K562 (cell line): Measurements from ENCODE around the gene SLC2A8. TPM values are rescaled to one million over a fixed set of nuclear protein-coding genes. Genes with fewer than 3 reads are reported as not detected.

ENCODE experiments used
- ATAC-seq: fragments of 200-7000 bp; cut with Tn5 transposase; 3 replicates; pipeline ENCODE4 v1.9.1; 2020; ENCODE audit warnings: moderate library complexity
- BruUV-seq: library from RNA; stranded (reverse); fragments of 400-500 nt; replicated peaks from 2 replicates; lab custom pipeline; 2021; lab: Mats Ljungman, UMichigan
- CTCF ChIA-PET: fragments of 300-600 bp; formaldehyde crosslinking; extraction: SDS; loops from one replicate; lab custom pipeline; 2021; ENCODE audit warnings: low intra/inter-chr PET ratio; lab: Yijun Ruan, JAX
- POLR2A ChIA-PET: fragments of 300-600, 350-650 bp; sonication (Branson Sonifier 250); formaldehyde crosslinking; extraction: SDS; loops from one replicate; lab custom pipeline; 2021; ENCODE audit warnings: antibody characterized with exemption, inconsistent platforms; lab: Yijun Ruan, JAX
- DNase-seq, 4 experiments: peaks; one replicate each; pipeline versions ENCODE4 v3.0.0 to v3.0.0-alpha.2; 2011 to 2018; ENCODE audit warnings: low spot score in 3 of 4, mixed read lengths in 3 of 4; ENCODE audit errors: extremely low read depth in 1 of 4
- FAIRE-seq: peaks from 2 replicates; lab custom pipeline; 2011; peaks lifted over from hg19 to GRCh38; lab: Jason Lieb, UNC
- H2AFZ ChIP-seq: 2 replicates; pipeline ENCODE4 v1.6.0; 2011; ENCODE audit warnings: low read depth, low read length, control low read depth, inconsistent platforms
- H3K27ac ChIP-seq: fragments of 200-600 bp; 3 replicates; pipeline ENCODE4 v1.8.0; 2011; ENCODE audit warnings: low read depth, mild to moderate bottlenecking, control low read depth, inconsistent platforms, low read length, moderate library complexity, mixed read lengths; ENCODE audit errors: extremely low read depth
- H3K27me3 ChIP-seq, 2 experiments: fragments of 300-600 bp in 1 of 2; 2 replicates in 1 of 2; 3 replicates in 1 of 2; pipeline versions ENCODE4 v1.6.0 to v1.8.0; 2011; ENCODE audit warnings: inconsistent platforms in 2 of 2, low read length in 2 of 2, mild to moderate bottlenecking in 1 of 2, mixed read lengths in 1 of 2, moderate library complexity in 1 of 2; ENCODE audit not compliant: control insufficient read depth in 2 of 2, insufficient read depth in 2 of 2
- H3K36me3 ChIP-seq: fragments of 300-600 bp; 3 replicates; pipeline ENCODE4 v1.8.0; 2011; ENCODE audit warnings: mild to moderate bottlenecking, low read length, inconsistent platforms; ENCODE audit not compliant: control insufficient read depth, insufficient read depth
- H3K4me1 ChIP-seq, 2 experiments: fragments of 200-600 bp in 1 of 2; replicated peaks in 1 of 2; 2 replicates in 1 of 2; 3 replicates in 1 of 2; pipeline versions ENCODE4 v1.5.1 to v1.8.0; 2011; ENCODE audit warnings: inconsistent platforms in 2 of 2, low read length in 2 of 2, mild to moderate bottlenecking in 1 of 2, mixed read lengths in 1 of 2, moderate library complexity in 1 of 2; ENCODE audit not compliant: control insufficient read depth in 2 of 2, insufficient read depth in 2 of 2
- H3K4me2 ChIP-seq: 2 replicates; pipeline ENCODE4 v1.6.1; 2011; ENCODE audit warnings: low read length, control low read depth, inconsistent platforms, mixed read lengths; ENCODE audit not compliant: insufficient read depth
- H3K4me3 ChIP-seq: fragments of 200-600 bp; sonication (generic), shearing (Covaris generic); 2 replicates; pipeline ENCODE4 v1.5.1; 2016; ENCODE audit warnings: control low read depth, inconsistent platforms
- H3K79me2 ChIP-seq: fragments of 200-600 bp; 3 replicates; pipeline ENCODE4 v1.8.0; 2011; ENCODE audit warnings: low read length, inconsistent platforms; ENCODE audit not compliant: control insufficient read depth, insufficient read depth
- H3K9ac ChIP-seq, 2 experiments: 2 replicates each; pipeline versions ENCODE4 v1.6.0 to v1.6.1; 2011; ENCODE audit warnings: low read depth in 2 of 2, low read length in 2 of 2, control low read depth in 1 of 2, inconsistent platforms in 1 of 2, mild to moderate bottlenecking in 1 of 2, mixed read lengths in 1 of 2; ENCODE audit not compliant: insufficient read depth in 1 of 2
- H3K9me1 ChIP-seq: one replicate; pipeline ENCODE4 v1.6.0; 2011; ENCODE audit warnings: inconsistent platforms, mild to moderate bottlenecking, low read length, moderate library complexity; ENCODE audit not compliant: control insufficient read depth, insufficient read depth
- H3K9me3 ChIP-seq: replicated peaks from 2 replicates; pipeline ENCODE4 v1.5.1; 2011; ENCODE audit warnings: low read depth, low read length, inconsistent platforms; ENCODE audit not compliant: control insufficient read depth, insufficient read depth
- H4K20me1 ChIP-seq: replicated peaks from 2 replicates; pipeline ENCODE4 v1.6.1; 2011; ENCODE audit warnings: low read length, inconsistent platforms, mixed read lengths; ENCODE audit not compliant: control insufficient read depth, insufficient read depth
- ATF1 ChIP-seq, 2 experiments: fragments of 450-650 bp in 1 of 2; IDR thresholded peaks; 2 replicates each; pipeline ENCODE4 v1.6.1; 2016; ENCODE audit warnings: missing compliant biosample characterization in 1 of 2, missing genetic modification characterization in 1 of 2
- BRCA1 ChIP-seq, 2 experiments: fragments of 450-650 bp in 1 of 2; sonication (generic) in 1 of 2; formaldehyde crosslinking in 1 of 2; IDR thresholded peaks; 2 replicates each; pipeline versions ENCODE4 v1.5.0 to v1.6.1; 2017 to 2020; ENCODE audit warnings: mild to moderate bottlenecking in 1 of 2, missing genetic modification reagents in 1 of 2
- BRF1 ChIP-seq: IDR thresholded peaks from 3 replicates; pipeline ENCODE4 v1.6.1; 2011; ENCODE audit warnings: borderline replicate concordance, mild to moderate bottlenecking; ENCODE audit not compliant: insufficient read length; ENCODE audit errors: extremely low read depth
- COPS2 ChIP-seq: fragments of 450-650 bp; conservative IDR thresholded peaks from 2 replicates; pipeline ENCODE4 v1.6.1; 2016; ENCODE audit warnings: mild to moderate bottlenecking, moderate library complexity
- DMBX1 ChIP-seq: fragments of 250-450 bp; sonication (Bioruptor Pico); IDR thresholded peaks from 2 replicates; pipeline ENCODE4 v1.8.0; 2022; ENCODE audit warnings: inconsistent platforms, mild to moderate bottlenecking, moderate library complexity, borderline replicate concordance
- MEIS2 ChIP-seq: fragments of 450-650 bp; IDR thresholded peaks from 2 replicates; pipeline ENCODE4 v1.6.1; 2014; ENCODE audit warnings: mild to moderate bottlenecking; ENCODE audit not compliant: partially characterized antibody
- PYGO2 ChIP-seq: fragments of 450-650 bp; IDR thresholded peaks from 2 replicates; pipeline ENCODE4 v1.6.1; 2016; ENCODE audit warnings: mild to moderate bottlenecking, missing genetic modification characterization, moderate library complexity, missing compliant biosample characterization
- TEAD4 ChIP-seq, 2 experiments: sonication (generic) in 1 of 2; formaldehyde crosslinking in 1 of 2; IDR thresholded peaks; 2 replicates each; pipeline versions ENCODE4 v1.6.1 to v1.8.0; 2012 to 2022; ENCODE audit warnings: borderline replicate concordance in 1 of 2, inconsistent platforms in 1 of 2, low read length in 1 of 2, mild to moderate bottlenecking in 1 of 2, missing genetic modification reagents in 1 of 2
- TSHZ1 ChIP-seq: fragments of 250-450 bp; sonication (Bioruptor Pico); IDR thresholded peaks from 2 replicates; pipeline ENCODE4 v1.4.0; 2020; ENCODE audit warnings: mild to moderate bottlenecking, moderate library complexity
- ZNF609 ChIP-seq: sonication (generic); formaldehyde crosslinking; IDR thresholded peaks from 2 replicates; pipeline ENCODE4 v1.8.1; 2023; ENCODE audit warnings: missing genetic modification reagents, mild to moderate bottlenecking, borderline replicate concordance
- WGBS: fragments of 100-300 bp; shearing (Covaris generic); methylation state at CpG from one replicate; pipeline ENCODE4 v1.1.6; 2016; ENCODE audit warnings: low coverage, mixed read lengths; ENCODE audit not compliant: insufficient coverage; ENCODE audit errors: missing lambda C conversion rate; 5-methylcytosine and 5-hydroxymethylcytosine counted together
- in situ Hi-C: fragments of 300-500 bp; cut with MboI; formaldehyde crosslinking; loops from 4 replicates; pipeline ENCODE4 v1.15.0; 2018; ENCODE audit warnings: inconsistent platforms, mixed read lengths
- intact Hi-C: fragments of 100-400 bp; cut with micrococcal nuclease; formaldehyde crosslinking; loops from 2 replicates; pipeline ENCODE4 v1.14.2; 2022
- polyA plus RNA-seq, 8 experiments: library from polyadenylated mRNA; depleted of rRNA in 4 of 8; stranded (reverse) in 5 of 8; unstranded in 3 of 8; fragments of >200 nt; fragmentation: Nextera tagmentation in 2 of 8; fragmentation: Illumina TruSeq in 1 of 8; extraction: Ambion mirVana in 2 of 8; extraction: Trizol in 1 of 8; gene quantifications; 2 replicates each; pipeline versions ENCODE4 v1.2.1 to v1.2.3, GENCODE V29; 2011 to 2014; ENCODE audit warnings: inconsistent platforms in 1 of 8, missing spikeins in 1 of 8
- total RNA-seq, 7 experiments: library from RNA; depleted of rRNA in 6 of 7; stranded (reverse); fragments of >200 nt in 6 of 7; fragmentation: Illumina TruSeq in 2 of 7; extraction: Trizol in 2 of 7; gene quantifications; 2 replicates each; pipeline versions ENCODE4 v1.2.1 to v1.2.3, GENCODE V29; 2011 to 2021; ENCODE audit warnings: low replicate concordance in 1 of 7

The SLC2A8 gene
- total and polyA plus RNA-seq, 9 of the 15 experiments (the other 6 are each of a cell fraction or from before 2014, with no cell fraction given): 0.13 to 12.9 (median 5.2) TPM

- TF ChIP-seq BRF1: no peak
Measured at GRCh38 chr9:127392166-127392565, 4.8 kb upstream of the SLC2A8 start (continued).

DNA sequence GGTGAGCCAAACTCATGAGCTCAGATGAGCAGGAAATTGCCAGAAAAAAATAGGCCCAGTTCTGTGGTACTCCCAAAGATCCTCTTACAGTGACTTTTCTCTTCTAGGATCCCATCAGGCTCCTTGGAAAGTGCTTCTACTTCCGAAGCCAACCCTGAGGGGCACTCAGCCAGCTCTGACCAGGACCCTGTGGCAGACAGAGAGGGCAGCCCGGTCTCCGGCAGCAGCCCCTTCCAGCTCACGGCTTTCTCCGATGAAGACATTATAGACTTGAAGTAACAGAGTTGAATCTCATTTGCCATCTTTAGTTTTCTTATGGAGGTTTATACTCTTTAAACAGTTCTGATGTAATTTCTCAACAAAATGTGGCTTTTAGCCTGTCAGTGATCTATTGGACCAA lies 4.0 kb upstream of the SLC2A8 start:
- WGBS: 79% methylated on average over 5 of the region's 5 CpGs
- H3K9me3 ChIP-seq: no peaks in the 10 kb centered on the region
- no peak overlapping the region for H2AFZ ChIP-seq
- intact Hi-C loops (no loop called here), in situ Hi-C loops (no loop called here)
- no peak overlapping the region for H3K27ac ChIP-seq
- H3K4me3 ChIP-seq: no peak overlapping the region
- no peaks in the 10 kb centered on the region for H3K36me3 ChIP-seq
- CTCF ChIA-PET: no interaction called here
- no peak for DNase-seq
- H3K4me2 ChIP-seq: no peak overlapping the region
- no peak for FAIRE-seq
- no peaks in the 10 kb centered on the region; a peak in 1 of 5 replicates for H3K27me3 ChIP-seq
- H4K20me1 ChIP-seq: no peaks in the 10 kb centered on the region; the same call in 1 of the 2 replicates
- no TSS peak for BruUV-seq
- ATAC-seq: no peak
- H3K4me1 ChIP-seq: peaks cover 14 to 24% of the 10 kb centered on the region in 2 experiments; a peak in 3 of 5 replicates
- H3K79me2 ChIP-seq: no peaks in the 10 kb centered on the region
- no peaks in the 10 kb centered on the region for H3K9me1 ChIP-seq
- POLR2A ChIA-PET: interaction anchor here (0.6 kb wide), 1 partner anchor 549 kb away, joined by 4 read pairs; no protein-coding TSS in a partner anchor
- no peak overlapping the region for H3K9ac ChIP-seq
- TF ChIP-seq COPS2: no peak
- TF ChIP-seq ZNF609 (CRISPR knock-in tag): no peak
- no peak for TF ChIP-seq DMBX1
- no peak for TF ChIP-seq TEAD4 (IDR thresholded peaks at IDR 0.05; ENCODE audit: low read length)
- no peak for TF ChIP-seq TEAD4 (CRISPR knock-in tag; IDR thresholded peaks at IDR 0.05; ENCODE audit: borderline replicate concordance)
- TF ChIP-seq PYGO2 (tag): no peak
- no peak for TF ChIP-seq BRCA1 (IDR thresholded peaks at IDR 0.05)
- no peak for TF ChIP-seq BRCA1 (CRISPR knock-in tag; IDR thresholded peaks at IDR 0.05)
- TF ChIP-seq MEIS2: no peak
- TF ChIP-seq ATF1 (CRISPR knock-in tag; IDR thresholded peaks at IDR 0.05): no peak
- TF ChIP-seq ATF1 (tag; IDR thresholded peaks at IDR 0.05): no peak
- no peak for TF ChIP-seq TSHZ1 (CRISPR knock-in tag)
